Pancreas (tissue), 10 donors: ENCODE data around the gene SLC45A1. TPM values are rescaled to one million over a fixed set of nuclear protein-coding genes. Genes with fewer than 3 reads are reported as not detected.
A peak's percentile ranks its signal among the peaks of the same experiment; 100 is the strongest.

ENCODE experiments used
- ATAC-seq, 4 donors: fragments of 200-7000 bp; cut with Tn5 transposase; one replicate each; pipeline versions ENCODE4 v1.8.0 to v1.9.1; 2020; ENCODE audit warnings: mild to moderate bottlenecking in 4 of 4, moderate library complexity in 4 of 4
- DNase-seq, 6 donors: peaks; one replicate each; pipeline ENCODE4 v3.0.0-alpha.2; 2020
- FAIRE-seq: peaks from 2 replicates; lab custom pipeline; 2012; peaks lifted over from hg19 to GRCh38; lab: Jason Lieb, UNC
- H3K27ac ChIP-seq, 4 donors: fragments of 200-600 bp; sonication (generic); 1 replicate in 3 of 4; 2 replicates in 1 of 4; pipeline versions ENCODE4 v1.5.0 to v1.8.0; 2020
- H3K27me3 ChIP-seq, 4 donors: fragments of 200-600 bp; one replicate each; pipeline ENCODE4 v1.8.0; 2021
- H3K36me3 ChIP-seq, 3 donors: fragments of 200-600 bp; sonication (generic) in 1 of 3; one replicate each; pipeline versions ENCODE4 v1.5.0 to v1.8.0; 2020 to 2021
- H3K4me1 ChIP-seq, 3 donors: fragments of 200-600 bp; one replicate each; pipeline ENCODE4 v1.8.0; 2021
- H3K4me3 ChIP-seq, 4 donors: fragments of 200-600 bp; sonication (generic) in 2 of 4; one replicate each; pipeline versions ENCODE4 v1.5.0 to v1.8.0; 2020 to 2021
- H3K9me3 ChIP-seq, 4 donors: fragments of 200-600 bp; one replicate each; pipeline ENCODE4 v1.8.0; 2021
- WGBS, 2 donors: extraction: QIAGEN DNeasy Blood & Tissue Kit; methylation state at CpG; one replicate each; pipeline ENCODE4 v1.1.7; 2013; 5-methylcytosine and 5-hydroxymethylcytosine counted together
- intact Hi-C, 3 donors: fragments of 100-400 bp; cut with DNase I; formaldehyde crosslinking; loops; one replicate each; pipeline versions ENCODE4 v1.11.1 to v1.14.2; 2022
- polyA plus RNA-seq, 2 donors: library from polyadenylated mRNA; stranded (reverse); fragments of 200-250 nt; gene quantifications; one replicate each; pipeline ENCODE4 v1.2.3, GENCODE V29; 2013
- total RNA-seq, 6 donors: library from RNA; stranded (reverse); fragmentation: NEBNext Ultra II Directional in 4 of 6; extraction: Animal tissue kit (Norgen Biotek cat#: 25700) in 4 of 6; gene quantifications; one replicate each; pipeline versions ENCODE4 v1.2.1 to v1.2.4, GENCODE V29; 2021 to 2023
- TF ChIP-seq, protein P1 (sequence below), 4 donors: fragments of 200-600 bp; sonication (generic) in 3 of 4; IDR thresholded peaks; one replicate each; pipeline versions ENCODE4 v1.5.0 to v1.8.0; 2021; ENCODE audit warnings: antibody characterized with exemption in 4 of 4
- donor health status: healthy with polysubstance abuse.
- donor health status: DM: no; HTN: no; CAD: no; lungs with moderate emphysema.
- donor health status: DM: no; HTN: no; CAD: no.
- donor health status: control.
- donor health status: control.
- donor health status: Bipolar disorder and iron deficiency.
- donor health status: DM: yes; HTN: yes; CAD: no.
- donor health status: DM: no; HTN: no; CAD: no.
- donor health status: DM: no; HTN: no; CAD: no.
- donor health status: DM: yes; HTN: yes; CAD: no.

SLC45A1 gene
- total and polyA plus RNA-seq, 8 donors: 0.16 to 1.8 (median 0.53) TPM

DNA sequence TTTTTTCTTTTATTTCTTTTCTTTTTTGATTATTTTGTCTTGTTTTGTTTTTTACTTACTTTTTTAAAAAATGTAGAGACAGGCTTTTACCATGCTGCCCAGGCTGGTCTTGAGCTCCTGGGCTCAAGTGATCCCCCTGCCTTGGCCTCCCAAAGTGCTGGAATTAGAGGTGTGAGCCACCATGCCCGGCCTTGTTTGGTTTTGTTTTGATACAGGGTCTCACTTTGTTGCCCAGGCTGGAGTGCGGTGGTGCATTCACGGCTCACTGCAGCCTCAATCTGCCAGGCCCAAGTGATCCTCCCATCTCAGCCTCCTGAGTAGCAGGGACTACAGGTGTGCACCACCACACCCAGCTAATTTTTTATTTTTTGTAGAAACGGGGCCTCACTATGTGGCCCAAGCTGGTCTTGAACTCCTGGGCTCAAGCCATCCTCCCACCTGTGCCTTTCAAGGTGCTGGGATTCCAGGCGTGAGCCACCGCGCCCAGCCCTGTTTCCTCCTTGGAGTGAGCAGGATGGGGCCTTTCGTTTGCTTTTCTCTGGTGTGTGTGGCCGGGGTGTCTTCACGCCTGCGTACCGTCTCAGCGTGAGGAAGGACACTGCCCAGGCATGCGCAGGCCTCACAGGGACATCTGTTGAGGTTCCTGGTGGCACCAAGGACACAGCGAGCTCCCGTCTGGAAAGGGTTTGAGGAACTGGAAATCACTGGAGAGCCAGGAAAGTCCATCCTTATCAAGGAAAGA lies 15.5 kb downstream of the SLC45A1 start:
- 83 to 84% methylated on average over 16 of the region's 16 CpGs for WGBS, 2 donors

GRCh38 chr1:8334106-8334851 lies 16.4 kb downstream of the SLC45A1 start:
- H3K4me1 ChIP-seq: no peaks in the 10 kb centered on the region
- no peaks in the 10 kb centered on the region for H3K27me3 ChIP-seq
- TF ChIP-seq, protein P1, sequence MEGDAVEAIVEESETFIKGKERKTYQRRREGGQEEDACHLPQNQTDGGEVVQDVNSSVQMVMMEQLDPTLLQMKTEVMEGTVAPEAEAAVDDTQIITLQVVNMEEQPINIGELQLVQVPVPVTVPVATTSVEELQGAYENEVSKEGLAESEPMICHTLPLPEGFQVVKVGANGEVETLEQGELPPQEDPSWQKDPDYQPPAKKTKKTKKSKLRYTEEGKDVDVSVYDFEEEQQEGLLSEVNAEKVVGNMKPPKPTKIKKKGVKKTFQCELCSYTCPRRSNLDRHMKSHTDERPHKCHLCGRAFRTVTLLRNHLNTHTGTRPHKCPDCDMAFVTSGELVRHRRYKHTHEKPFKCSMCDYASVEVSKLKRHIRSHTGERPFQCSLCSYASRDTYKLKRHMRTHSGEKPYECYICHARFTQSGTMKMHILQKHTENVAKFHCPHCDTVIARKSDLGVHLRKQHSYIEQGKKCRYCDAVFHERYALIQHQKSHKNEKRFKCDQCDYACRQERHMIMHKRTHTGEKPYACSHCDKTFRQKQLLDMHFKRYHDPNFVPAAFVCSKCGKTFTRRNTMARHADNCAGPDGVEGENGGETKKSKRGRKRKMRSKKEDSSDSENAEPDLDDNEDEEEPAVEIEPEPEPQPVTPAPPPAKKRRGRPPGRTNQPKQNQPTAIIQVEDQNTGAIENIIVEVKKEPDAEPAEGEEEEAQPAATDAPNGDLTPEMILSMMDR (IDR thresholded peaks at IDR 0.05): no peak
- ATAC-seq: no peak
- DNase-seq: peak in 1 of 6 donors; percentile 21
- 84 to 88% methylated on average over 24 of the region's 24 CpGs for WGBS, 2 donors
- no peak for FAIRE-seq
- no peak overlapping the region for H3K27ac ChIP-seq
- no peak overlapping the region for H3K4me3 ChIP-seq
- H3K36me3 ChIP-seq: no peaks in the 10 kb centered on the region
- H3K9me3 ChIP-seq: no peaks in the 10 kb centered on the region
- intact Hi-C loops: loop anchor here in 1 of 3 donors (10.0 kb wide), 1 partner anchor 349 kb away; no protein-coding TSS in a partner anchor

More for the DNA sequence above, 15.5 kb downstream of the SLC45A1 start:
- no peaks in the 10 kb centered on the region for H3K36me3 ChIP-seq
- H3K4me1 ChIP-seq: no peaks in the 10 kb centered on the region
- intact Hi-C loops: loop anchor here in 1 of 3 donors (10.0 kb wide), 1 partner anchor 349 kb away; no protein-coding TSS in a partner anchor
- DNase-seq: peak in 1 of 6 donors; percentile 25
- H3K27ac ChIP-seq: no peak overlapping the region
- TF ChIP-seq, protein P1 (IDR thresholded peaks at IDR 0.05): no peak
- no peaks in the 10 kb centered on the region for H3K27me3 ChIP-seq
- no peak overlapping the region for H3K4me3 ChIP-seq
- FAIRE-seq: no peak
- H3K9me3 ChIP-seq: no peaks in the 10 kb centered on the region
- no peak for ATAC-seq

DNA sequence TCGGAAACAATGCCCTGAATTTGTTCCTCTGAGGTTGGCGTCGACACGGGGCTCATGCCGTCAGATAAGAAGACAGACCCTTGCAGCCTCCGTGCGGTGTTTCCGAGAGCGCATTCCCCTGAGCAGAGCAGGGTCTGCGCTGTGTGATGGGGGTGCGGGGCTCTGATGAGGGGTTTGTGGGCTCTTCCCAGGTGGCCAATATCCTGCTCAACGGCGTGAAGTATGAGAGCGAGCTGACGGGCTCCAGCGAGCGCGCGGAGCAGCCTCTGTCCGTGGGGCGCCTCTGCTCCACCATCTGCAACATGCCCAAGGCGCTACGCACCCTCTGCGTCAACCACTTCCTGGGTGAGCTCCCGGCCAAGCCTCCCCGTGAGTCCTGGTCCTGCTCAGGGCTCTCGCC lies 17.3 kb downstream of the SLC45A1 start:
- no peaks in the 10 kb centered on the region for H3K4me1 ChIP-seq
- H3K9me3 ChIP-seq: no peaks in the 10 kb centered on the region
- H3K36me3 ChIP-seq: no peaks in the 10 kb centered on the region
- FAIRE-seq (no peak), DNase-seq (peak in 1 of 6 donors; percentile 37), ATAC-seq (no peak)
- H3K27me3 ChIP-seq: no peaks in the 10 kb centered on the region
- WGBS, 2 donors: 87 to 91% methylated on average over 27 of the region's 27 CpGs
- H3K4me3 ChIP-seq: no peak overlapping the region
- no peak overlapping the region for H3K27ac ChIP-seq
- intact Hi-C loops: loop anchor here in 1 of 3 donors (10.0 kb wide), 1 partner anchor 350 kb away; no protein-coding TSS in a partner anchor
- TF ChIP-seq, protein P1 (IDR thresholded peaks at IDR 0.05): no peak

DNA sequence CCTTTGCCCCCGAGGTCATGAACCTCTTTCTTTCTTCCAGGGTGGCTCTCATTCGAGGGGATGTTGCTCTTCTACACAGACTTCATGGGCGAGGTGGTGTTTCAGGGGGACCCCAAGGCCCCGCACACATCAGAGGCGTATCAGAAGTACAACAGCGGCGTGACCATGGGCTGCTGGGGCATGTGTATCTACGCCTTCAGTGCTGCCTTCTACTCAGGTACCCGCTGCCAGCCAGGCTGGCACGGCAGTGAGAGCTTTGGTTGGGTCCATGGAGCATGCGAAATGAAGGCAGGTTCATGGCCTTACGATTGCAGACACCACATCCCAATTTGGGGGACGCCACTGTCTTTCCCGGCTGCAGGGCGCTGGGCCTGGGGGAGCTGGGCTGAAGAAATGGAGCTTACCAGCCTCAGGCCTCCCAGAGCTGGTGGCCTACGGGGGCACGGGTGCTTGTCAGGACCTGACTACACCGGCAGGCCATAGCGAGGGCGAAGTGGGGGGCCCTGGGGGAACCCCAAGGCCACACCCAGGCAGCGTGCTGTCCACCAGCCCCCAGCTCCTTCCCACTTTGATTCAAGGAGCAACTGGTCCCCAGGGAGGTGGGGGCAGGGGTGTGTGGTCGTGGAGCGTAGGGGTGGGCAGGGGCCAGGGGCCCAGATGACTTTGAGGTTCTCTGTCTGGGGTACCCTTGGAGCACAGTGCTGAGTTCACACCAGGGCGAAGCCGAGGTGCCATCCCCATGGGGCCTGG lies 20.0 kb downstream of the SLC45A1 start:
- peak in 1 of 6 donors; percentile 58 for DNase-seq
- TF ChIP-seq, protein P1 (IDR thresholded peaks at IDR 0.05): no peak
- Histone ChIP-seq H3K4me1 (no peaks in the 10 kb centered on the region), H3K27ac (no peak overlapping the region), H3K36me3 (no peaks in the 10 kb centered on the region), H3K4me3 (no peak overlapping the region), H3K9me3 (no peaks in the 10 kb centered on the region), H3K27me3 (no peaks in the 10 kb centered on the region)
- FAIRE-seq: no peak
- 88 to 95% methylated on average over 23 to 25 of the region's 25 CpGs for WGBS, 2 donors
- no peak for ATAC-seq
- intact Hi-C loops: loop anchor here in 1 of 3 donors (10.0 kb wide), 1 partner anchor 353 kb away; no protein-coding TSS in a partner anchor
